Measurements from ENCODE around the gene ACTG1.

The ACTG1 gene

GRCh38 chr17:81547614-81547982 lies 35.0 kb upstream of the ACTG1 start:
- H3K4me3 Mint-ChIP-seq = peak overlapping the region in 1 of 3 experiments; percentile 23
- H3K36me3 Mint-ChIP-seq (ENCODE audit: low read depth) = peaks cover 15% of the 10 kb centered on the region
- TF ChIP-seq CTCF (IDR thresholded peaks at IDR 0.05; ENCODE audit: unreplicated experiment in 3 of 3) = no peak
- H3K27ac Mint-ChIP-seq = no peak overlapping the region
- no peaks in the 10 kb centered on the region for H3K27me3 Mint-ChIP-seq (ENCODE audit: low read depth)
- H3K4me1 Mint-ChIP-seq = peaks cover 7% of the 10 kb centered on the region
- H3K9me3 Mint-ChIP-seq = no peaks in the 10 kb centered on the region

GRCh38 chr17:81546906-81547613 lies 34.5 kb upstream of the ACTG1 start:
- Mint-ChIP-seq H3K27ac (no peak overlapping the region), H3K4me3 (no peak overlapping the region), H3K9me3 (no peaks in the 10 kb centered on the region), H3K27me3 (ENCODE audit: low read depth) (no peaks in the 10 kb centered on the region), H3K4me1 (peaks cover 7% of the 10 kb centered on the region), H3K36me3 (ENCODE audit: low read depth) (peaks cover 15% of the 10 kb centered on the region)
- no peak for TF ChIP-seq CTCF (IDR thresholded peaks at IDR 0.05; ENCODE audit: unreplicated experiment in 3 of 3)

- TF ChIP-seq CTCF (IDR thresholded peaks at IDR 0.05; ENCODE audit: unreplicated experiment in 3 of 3) = no peak
These were observed 32.8 kb upstream of the ACTG1 start for GRCh38 chr17:81545160-81545949.

GRCh38 chr17:81544281-81544974 lies 31.8 kb upstream of the ACTG1 start:
- Mint-ChIP-seq H3K27ac (no peak overlapping the region), H3K36me3 (ENCODE audit: low read depth) (peaks cover 9% of the 10 kb centered on the region), H3K4me3 (no peak overlapping the region), H3K27me3 (ENCODE audit: low read depth) (no peaks in the 10 kb centered on the region), H3K9me3 (no peaks in the 10 kb centered on the region), H3K4me1 (no peaks in the 10 kb centered on the region)
- no peak for TF ChIP-seq CTCF (IDR thresholded peaks at IDR 0.05; ENCODE audit: unreplicated experiment in 3 of 3)

More at GRCh38 chr17:81545160-81545949, 32.8 kb upstream of the ACTG1 start:
- H3K4me1 Mint-ChIP-seq = no peaks in the 10 kb centered on the region
- H3K27ac Mint-ChIP-seq = no peak overlapping the region
- H3K4me3 Mint-ChIP-seq = no peak overlapping the region
- H3K36me3 Mint-ChIP-seq (ENCODE audit: low read depth) = peaks cover 12% of the 10 kb centered on the region
- H3K9me3 Mint-ChIP-seq = no peaks in the 10 kb centered on the region
- no peaks in the 10 kb centered on the region for H3K27me3 Mint-ChIP-seq (ENCODE audit: low read depth)

- no peak overlapping the region for H3K27ac Mint-ChIP-seq
- peaks cover 4% of the 10 kb centered on the region for H3K36me3 Mint-ChIP-seq (ENCODE audit: low read depth)
- no peak overlapping the region for H3K4me3 Mint-ChIP-seq
- H3K9me3 Mint-ChIP-seq = no peaks in the 10 kb centered on the region
- H3K27me3 Mint-ChIP-seq (ENCODE audit: low read depth) = no peaks in the 10 kb centered on the region
- H3K4me1 Mint-ChIP-seq = no peaks in the 10 kb centered on the region
- no peak for TF ChIP-seq CTCF (IDR thresholded peaks at IDR 0.05; ENCODE audit: unreplicated experiment in 3 of 3)
These were observed 31.2 kb upstream of the ACTG1 start for GRCh38 chr17:81543756-81544155.
